HepG2 (cell line): ENCODE measurements around the gene CYP2J2. TPM values are rescaled to one million over a fixed set of nuclear protein-coding genes. Genes with fewer than 3 reads are reported as not detected.

Experiments used
- BCL6 ChIP-seq: IDR thresholded peaks from 2 replicates; pipeline ENCODE4 v1.6.1; 2016; ENCODE audit warnings: missing genetic modification reagents, missing compliant biosample characterization
- GABPB1 ChIP-seq: IDR thresholded peaks from 2 replicates; pipeline ENCODE4 v1.6.1; 2016; ENCODE audit warnings: mild to moderate bottlenecking, missing genetic modification reagents, moderate library complexity, missing compliant biosample characterization
- HIVEP1 ChIP-seq: sonication (generic); formaldehyde crosslinking; IDR thresholded peaks from 2 replicates; pipeline ENCODE4 v1.4.0; 2020; ENCODE audit warnings: mild to moderate bottlenecking, missing genetic modification reagents
- IKZF4 ChIP-seq: sonication (generic); formaldehyde crosslinking; IDR thresholded peaks from 2 replicates; pipeline ENCODE4 v1.5.1; 2020; ENCODE audit warnings: borderline replicate concordance, mild to moderate bottlenecking, low read depth, missing genetic modification reagents; ENCODE audit errors: not compliant biosample characterization
- IRF2 ChIP-seq: IDR thresholded peaks from 2 replicates; pipeline ENCODE4 v1.6.1; 2018; ENCODE audit warnings: missing genetic modification reagents, missing compliant biosample characterization
- MAZ ChIP-seq, 2 experiments: sonication (generic) in 1 of 2; formaldehyde crosslinking in 1 of 2; IDR thresholded peaks; 2 replicates each; pipeline versions ENCODE4 v1.5.0 to v1.6.1; 2012 to 2020; ENCODE audit warnings: low read depth in 2 of 2, mild to moderate bottlenecking in 2 of 2, borderline replicate concordance in 1 of 2, improper control_type of control experiment in 1 of 2, low read length in 1 of 2, missing genetic modification reagents in 1 of 2, moderate library complexity in 1 of 2
- MYC ChIP-seq: sonication (generic); formaldehyde crosslinking; IDR thresholded peaks from 2 replicates; pipeline ENCODE4 v1.9.0; 2021; ENCODE audit warnings: missing genetic modification reagents, borderline replicate concordance
- PHF8 ChIP-seq: sonication (generic); formaldehyde crosslinking; IDR thresholded peaks from 2 replicates; pipeline ENCODE4 v1.5.0; 2020; ENCODE audit warnings: missing genetic modification reagents
- PITX1 ChIP-seq: sonication (generic); formaldehyde crosslinking; IDR thresholded peaks from 2 replicates; pipeline ENCODE4 v1.5.1; 2020; ENCODE audit warnings: mild to moderate bottlenecking, missing genetic modification reagents
- POLR2G ChIP-seq: fragments of 200-400 bp; formaldehyde crosslinking; IDR thresholded peaks from 2 replicates; pipeline ENCODE4 v1.6.1; 2018; ENCODE audit warnings: mild to moderate bottlenecking, low read depth, low read length, moderate library complexity
- RBFOX2 ChIP-seq: fragments of 200-400 bp; formaldehyde crosslinking; IDR thresholded peaks from 2 replicates; pipeline ENCODE4 v1.6.1; 2017; ENCODE audit warnings: low read depth, mild to moderate bottlenecking, low read length
- SOX5 ChIP-seq: IDR thresholded peaks from 2 replicates; pipeline ENCODE4 v1.6.1; 2016; ENCODE audit warnings: borderline replicate concordance
- SP4 ChIP-seq: sonication (generic); formaldehyde crosslinking; IDR thresholded peaks from 2 replicates; pipeline ENCODE4 v1.8.1; 2023; ENCODE audit warnings: mild to moderate bottlenecking, missing genetic modification reagents
- TBL1XR1 ChIP-seq: fragments of 150-350 bp; IDR thresholded peaks from 2 replicates; pipeline ENCODE4 v1.6.1; 2014; ENCODE audit warnings: borderline replicate concordance, low read length; ENCODE audit not compliant: partially characterized antibody
- TGIF2 ChIP-seq: IDR thresholded peaks from 2 replicates; pipeline ENCODE4 v1.6.1; 2016; ENCODE audit warnings: control low read depth, missing compliant biosample characterization
- ZIK1 ChIP-seq: sonication (generic); formaldehyde crosslinking; IDR thresholded peaks from 2 replicates; pipeline ENCODE4 v1.5.0; 2020; ENCODE audit warnings: mild to moderate bottlenecking, low read depth, missing genetic modification reagents, borderline replicate concordance
- ZNF160 ChIP-seq: sonication (generic); formaldehyde crosslinking; IDR thresholded peaks from 2 replicates; pipeline ENCODE4 v1.8.0; 2022; ENCODE audit warnings: mild to moderate bottlenecking, inconsistent platforms, missing genetic modification reagents
- ZNF225 ChIP-seq: sonication (generic); formaldehyde crosslinking; IDR thresholded peaks from 2 replicates; pipeline ENCODE4 v1.4.0; 2020; ENCODE audit warnings: mild to moderate bottlenecking, missing genetic modification reagents
- ZNF253 ChIP-seq: sonication (generic); formaldehyde crosslinking; IDR thresholded peaks from 2 replicates; pipeline ENCODE4 v1.8.0; 2022; ENCODE audit warnings: mild to moderate bottlenecking, missing genetic modification reagents, borderline replicate concordance
- ZNF317 ChIP-seq: sonication (generic); formaldehyde crosslinking; IDR thresholded peaks from 2 replicates; pipeline ENCODE4 v1.5.0; 2020; ENCODE audit warnings: mild to moderate bottlenecking, missing genetic modification reagents
- polyA plus RNA-seq, 8 experiments: library from polyadenylated mRNA; depleted of rRNA in 3 of 8; stranded (reverse) in 7 of 8; unstranded in 1 of 8; fragments of >200 nt; fragmentation: Illumina TruSeq in 4 of 8; extraction: Trizol in 4 of 8; gene quantifications; 2 replicates each; pipeline versions ENCODE4 v1.2.1 to v1.2.3, GENCODE V29; 2011 to 2016; ENCODE audit warnings: low read depth in 4 of 8, missing spikeins in 1 of 8, mixed read lengths in 1 of 8; ENCODE audit not compliant: insufficient read depth in 1 of 8
- total RNA-seq, 5 experiments: library from RNA; depleted of rRNA; stranded (reverse); fragments of >200 nt; fragmentation: Illumina TruSeq; extraction: Trizol; gene quantifications; 2 replicates each; pipeline ENCODE4 v1.2.3, GENCODE V29; 2016; ENCODE audit warnings: low read depth in 1 of 5
- TF ChIP-seq, protein P1 (sequence below): sonication (generic); formaldehyde crosslinking; IDR thresholded peaks from 2 replicates; pipeline ENCODE4 v1.5.0; 2020; ENCODE audit warnings: mild to moderate bottlenecking, missing genetic modification reagents
- TF ChIP-seq, protein P2 (sequence below): sonication (generic); formaldehyde crosslinking; IDR thresholded peaks from 2 replicates; pipeline ENCODE4 v1.5.1; 2020; ENCODE audit warnings: missing genetic modification reagents, mild to moderate bottlenecking, borderline replicate concordance
- TF ChIP-seq, protein P3 (sequence below): IDR thresholded peaks from 2 replicates; pipeline ENCODE4 v1.6.1; 2016; ENCODE audit warnings: missing compliant biosample characterization, missing genetic modification reagents, borderline replicate concordance
- TF ChIP-seq, protein P4 (sequence below): sonication (generic); formaldehyde crosslinking; IDR thresholded peaks from 2 replicates; pipeline ENCODE4 v1.4.0; 2020; ENCODE audit warnings: mild to moderate bottlenecking, missing genetic modification reagents

Gene CYP2J2
- total and polyA plus RNA-seq, 2 of the 13 experiments (the other 11 are each of a cell fraction or from before 2014, with no cell fraction given), result 2.1 to 5.9 TPM

DNA sequence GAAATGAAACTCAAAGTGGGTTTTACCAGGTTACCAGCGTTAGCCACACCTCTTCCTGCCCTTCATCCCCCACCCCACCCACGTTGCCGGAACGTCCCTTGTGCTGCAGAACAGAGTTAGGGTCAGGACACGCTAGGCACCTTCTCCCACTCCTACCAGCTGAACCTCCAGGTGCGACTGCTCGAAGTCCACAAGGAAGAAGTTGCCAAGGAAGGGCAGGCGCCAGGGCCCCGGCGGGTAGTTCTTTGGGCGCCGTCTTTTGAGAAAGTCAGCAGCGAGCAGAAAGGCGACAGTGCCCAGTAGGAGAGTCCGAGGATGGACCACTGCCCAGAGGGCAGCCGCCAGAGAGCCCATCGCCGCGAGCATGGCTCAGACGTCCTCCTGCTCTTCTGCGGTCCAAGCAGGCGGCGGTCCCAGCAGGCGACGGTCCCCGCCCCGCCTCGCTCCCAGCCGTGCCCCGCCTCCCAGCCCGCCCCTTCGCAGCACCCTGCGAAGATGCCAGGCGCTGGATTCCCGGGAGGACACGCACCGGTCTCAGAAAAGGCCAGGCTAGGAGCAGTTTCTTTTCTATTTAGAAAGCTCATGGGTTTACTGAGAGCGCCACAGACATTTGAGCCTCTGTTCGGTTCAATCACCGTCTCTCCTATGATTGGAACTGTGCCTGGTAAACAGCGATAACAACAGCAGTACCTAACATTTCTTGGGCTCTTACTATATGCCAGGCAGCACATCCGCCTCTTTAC lies at the start of gene CYP2J2 (continued):
- TF ChIP-seq, protein P1, sequence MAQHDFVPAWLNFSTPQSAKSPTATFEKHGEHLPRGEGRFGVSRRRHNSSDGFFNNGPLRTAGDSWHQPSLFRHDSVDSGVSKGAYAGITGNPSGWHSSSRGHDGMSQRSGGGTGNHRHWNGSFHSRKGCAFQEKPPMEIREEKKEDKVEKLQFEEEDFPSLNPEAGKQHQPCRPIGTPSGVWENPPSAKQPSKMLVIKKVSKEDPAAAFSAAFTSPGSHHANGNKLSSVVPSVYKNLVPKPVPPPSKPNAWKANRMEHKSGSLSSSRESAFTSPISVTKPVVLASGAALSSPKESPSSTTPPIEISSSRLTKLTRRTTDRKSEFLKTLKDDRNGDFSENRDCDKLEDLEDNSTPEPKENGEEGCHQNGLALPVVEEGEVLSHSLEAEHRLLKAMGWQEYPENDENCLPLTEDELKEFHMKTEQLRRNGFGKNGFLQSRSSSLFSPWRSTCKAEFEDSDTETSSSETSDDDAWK (CRISPR knock-in tag), result no peak
- TF ChIP-seq, protein P2, sequence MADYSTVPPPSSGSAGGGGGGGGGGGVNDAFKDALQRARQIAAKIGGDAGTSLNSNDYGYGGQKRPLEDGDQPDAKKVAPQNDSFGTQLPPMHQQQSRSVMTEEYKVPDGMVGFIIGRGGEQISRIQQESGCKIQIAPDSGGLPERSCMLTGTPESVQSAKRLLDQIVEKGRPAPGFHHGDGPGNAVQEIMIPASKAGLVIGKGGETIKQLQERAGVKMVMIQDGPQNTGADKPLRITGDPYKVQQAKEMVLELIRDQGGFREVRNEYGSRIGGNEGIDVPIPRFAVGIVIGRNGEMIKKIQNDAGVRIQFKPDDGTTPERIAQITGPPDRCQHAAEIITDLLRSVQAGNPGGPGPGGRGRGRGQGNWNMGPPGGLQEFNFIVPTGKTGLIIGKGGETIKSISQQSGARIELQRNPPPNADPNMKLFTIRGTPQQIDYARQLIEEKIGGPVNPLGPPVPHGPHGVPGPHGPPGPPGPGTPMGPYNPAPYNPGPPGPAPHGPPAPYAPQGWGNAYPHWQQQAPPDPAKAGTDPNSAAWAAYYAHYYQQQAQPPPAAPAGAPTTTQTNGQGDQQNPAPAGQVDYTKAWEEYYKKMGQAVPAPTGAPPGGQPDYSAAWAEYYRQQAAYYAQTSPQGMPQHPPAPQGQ (CRISPR knock-in tag), result no peak
- TF ChIP-seq GABPB1 (CRISPR knock-in tag) (peak; percentile 67), RBFOX2 (peak; percentile 53), ZNF253 (CRISPR knock-in tag) (peak; percentile 66; the same call in 1 of the 2 replicates), POLR2G (peak; percentile 54), PITX1 (peak; percentile 61; the same call in 1 of the 2 replicates), IKZF4 (CRISPR knock-in tag) (peak; percentile 36), PHF8 (CRISPR knock-in tag) (peak; percentile 58), HIVEP1 (CRISPR knock-in tag) (peak; percentile 42; the same call in 1 of the 2 replicates), IRF2 (CRISPR knock-in tag) (peak; percentile 25; the same call in 1 of the 2 replicates), ZNF160 (0 out of 2 replicates have a peak, but pooled peaks have one; percentile 57), MAZ (IDR thresholded peaks at IDR 0.05; ENCODE audit: borderline replicate concordance, low read depth, low read length) (peak; percentile 34; the same call in 1 of the 2 replicates), MAZ (CRISPR knock-in tag; IDR thresholded peaks at IDR 0.05; ENCODE audit: low read depth) (no peak), ZIK1 (CRISPR knock-in tag) (0 out of 2 replicates have a peak, but pooled peaks have one; percentile 37), SOX5 (CRISPR knock-in tag) (0 out of 2 replicates have a peak, but pooled peaks have one; percentile 8), MYC (CRISPR knock-in tag) (peak; percentile 53; the same call in 1 of the 2 replicates), ZNF225 (CRISPR knock-in tag) (peak; percentile 57; the same call in 1 of the 2 replicates), TBL1XR1 (no peak), TGIF2 (CRISPR knock-in tag) (no peak), SP4 (peak; percentile 72), BCL6 (CRISPR knock-in tag) (peak; percentile 10; the same call in 1 of the 2 replicates), ZNF317 (CRISPR knock-in tag) (peak; percentile 40; the same call in 1 of the 2 replicates)
- TF ChIP-seq, protein P3, sequence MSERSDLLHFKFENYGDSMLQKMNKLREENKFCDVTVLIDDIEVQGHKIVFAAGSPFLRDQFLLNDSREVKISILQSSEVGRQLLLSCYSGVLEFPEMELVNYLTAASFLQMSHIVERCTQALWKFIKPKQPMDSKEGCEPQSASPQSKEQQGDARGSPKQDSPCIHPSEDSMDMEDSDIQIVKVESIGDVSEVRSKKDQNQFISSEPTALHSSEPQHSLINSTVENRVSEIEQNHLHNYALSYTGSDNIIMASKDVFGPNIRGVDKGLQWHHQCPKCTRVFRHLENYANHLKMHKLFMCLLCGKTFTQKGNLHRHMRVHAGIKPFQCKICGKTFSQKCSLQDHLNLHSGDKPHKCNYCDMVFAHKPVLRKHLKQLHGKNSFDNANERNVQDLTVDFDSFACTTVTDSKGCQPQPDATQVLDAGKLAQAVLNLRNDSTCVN (CRISPR knock-in tag), result 0 out of 2 replicates have a peak, but pooled peaks have one; percentile 32
- TF ChIP-seq, protein P4, sequence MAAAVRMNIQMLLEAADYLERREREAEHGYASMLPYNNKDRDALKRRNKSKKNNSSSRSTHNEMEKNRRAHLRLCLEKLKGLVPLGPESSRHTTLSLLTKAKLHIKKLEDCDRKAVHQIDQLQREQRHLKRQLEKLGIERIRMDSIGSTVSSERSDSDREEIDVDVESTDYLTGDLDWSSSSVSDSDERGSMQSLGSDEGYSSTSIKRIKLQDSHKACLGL (CRISPR knock-in tag), result peak; percentile 37; the same call in 1 of the 2 replicates
